GM18520 (cell line): ENCODE data around the gene KCNA1.
"Not testable (repeated sequence)": the region's sequence is repeated elsewhere in the genome, so short reads cannot be mapped to it uniquely, and the experiment has no call there.

Experiments used
- ATAC-seq: cut with Tn5 transposase; IDR thresholded peaks from one replicate; pipeline ENCODE4 v1.9.1; 2021; ENCODE audit not compliant: unreplicated experiment

The KCNA1 gene

GRCh38 chr12:4909734-4910501, at the start of gene KCNA1:
Gene KCNA1, plus strand, starts transcription at chr12:4909905. Its CDS starts 1,474 bp downstream, at chr12:4911379.
- no peak for ATAC-seq

GRCh38 chr12:4860741-4861140, 49.0 kb upstream of the KCNA1 start:
- ATAC-seq, result no peak

GRCh38 chr12:4862809-4863208, 46.9 kb upstream of the KCNA1 start:
- no peak for ATAC-seq

- ATAC-seq, result no peak
Observed at GRCh38 chr12:4864575-4864974, 45.1 kb upstream of the KCNA1 start.

- no peak for ATAC-seq
Observed at GRCh38 chr12:4865246-4865645, 44.5 kb upstream of the KCNA1 start.

- ATAC-seq, result no peak
Observed at GRCh38 chr12:4866299-4866698, 43.4 kb upstream of the KCNA1 start.

GRCh38 chr12:4867384-4867783, 42.3 kb upstream of the KCNA1 start:
- ATAC-seq, result no peak

GRCh38 chr12:4870423-4870822, 39.3 kb upstream of the KCNA1 start:
- no peak for ATAC-seq

GRCh38 chr12:4871514-4871913, 38.2 kb upstream of the KCNA1 start:
- ATAC-seq, result no peak

GRCh38 chr12:4873947-4874346, 35.8 kb upstream of the KCNA1 start:
- no peak for ATAC-seq

- ATAC-seq, result no peak
Observed at GRCh38 chr12:4874671-4875070, 35.0 kb upstream of the KCNA1 start.

- not testable (repeated sequence) for ATAC-seq
Observed at GRCh38 chr12:4879481-4879880, 30.2 kb upstream of the KCNA1 start.

- no peak for ATAC-seq
Observed at GRCh38 chr12:4881266-4882064, 28.2 kb upstream of the KCNA1 start.

GRCh38 chr12:4891866-4892265, 17.8 kb upstream of the KCNA1 start:
- ATAC-seq, result no peak

GRCh38 chr12:4892418-4892817, 17.3 kb upstream of the KCNA1 start:
- no peak for ATAC-seq

GRCh38 chr12:4894019-4894418, 15.7 kb upstream of the KCNA1 start:
- no peak for ATAC-seq

- no peak for ATAC-seq
Observed at GRCh38 chr12:4899364-4899763, 10.3 kb upstream of the KCNA1 start.

- ATAC-seq, result no peak
Observed at GRCh38 chr12:4900327-4900726, 9.4 kb upstream of the KCNA1 start.

GRCh38 chr12:4905316-4905715, 4.4 kb upstream of the KCNA1 start:
- ATAC-seq, result no peak

GRCh38 chr12:4908684-4909409, 858 bp upstream of the KCNA1 start:
- ATAC-seq, result no peak

- ATAC-seq, result no peak
Observed at GRCh38 chr12:4909410-4909733, 333 bp upstream of the KCNA1 start.
